GM21367 (cell line): ENCODE measurements around the gene TSHR.
A peak's percentile ranks its signal among the peaks of the same experiment; 100 is the strongest.

Source experiments
- ATAC-seq: cut with Tn5 transposase; IDR thresholded peaks from one replicate; pipeline ENCODE4 v1.9.1; 2021; ENCODE audit not compliant: unreplicated experiment

The TSHR gene

GRCh38 chr14:81132468-81132867 lies 177.0 kb downstream of the TSHR start:
- ATAC-seq = no peak

GRCh38 chr14:81133400-81133799 lies 178.0 kb downstream of the TSHR start:
- no peak for ATAC-seq

GRCh38 chr14:81137316-81137715 lies 181.9 kb downstream of the TSHR start:
- no peak for ATAC-seq

- no peak for ATAC-seq
These were observed 183.0 kb downstream of the TSHR start for GRCh38 chr14:81138429-81138828.

- ATAC-seq = no peak
These were observed 186.0 kb downstream of the TSHR start for GRCh38 chr14:81141426-81141825.

GRCh38 chr14:81143793-81144192 lies 188.4 kb downstream of the TSHR start:
- no peak for ATAC-seq

- no peak for ATAC-seq
These were observed 189.6 kb downstream of the TSHR start for GRCh38 chr14:81144824-81145603.

- peak; percentile 66 for ATAC-seq
These were observed 191.9 kb downstream of the TSHR start for GRCh38 chr14:81147140-81147897.

GRCh38 chr14:81148635-81149034 lies 193.2 kb downstream of the TSHR start:
- no peak for ATAC-seq

- ATAC-seq = peak; percentile 57
These were observed 197.8 kb downstream of the TSHR start for GRCh38 chr14:81153187-81153586.

GRCh38 chr14:81157431-81157830 lies 202.0 kb downstream of the TSHR start:
- no peak for ATAC-seq

GRCh38 chr14:81161088-81161487 lies 205.7 kb downstream of the TSHR start:
- no peak for ATAC-seq

GRCh38 chr14:81161749-81162148 lies 206.3 kb downstream of the TSHR start:
- no peak for ATAC-seq

- no peak for ATAC-seq
These were observed 207.5 kb downstream of the TSHR start for GRCh38 chr14:81162941-81163340.

- peak; percentile 96 for ATAC-seq
These were observed 208.8 kb downstream of the TSHR start for GRCh38 chr14:81164167-81164774.

- ATAC-seq = no peak
These were observed 209.8 kb downstream of the TSHR start for GRCh38 chr14:81165188-81165587.

- ATAC-seq = no peak
These were observed 210.7 kb downstream of the TSHR start for GRCh38 chr14:81166121-81166520.

GRCh38 chr14:81169267-81169666 lies 213.8 kb downstream of the TSHR start:
- ATAC-seq = no peak

GRCh38 chr14:81169711-81170103 lies 214.3 kb downstream of the TSHR start:
- peak; percentile 19 for ATAC-seq

GRCh38 chr14:81170104-81170828 lies 214.8 kb downstream of the TSHR start:
- ATAC-seq = peak; percentile 92

- peak; percentile 0 for ATAC-seq
These were observed 215.4 kb downstream of the TSHR start for GRCh38 chr14:81170829-81171195.
